GM23248 (cell line): ENCODE data around the gene TMEM184C.

Source experiments
- EZH2 ChIP-seq: fragments of 200-600 bp; sonication (generic); IDR thresholded peaks from 2 replicates; pipeline ENCODE4 v1.6.1; 2018; ENCODE audit warnings: antibody characterized with exemption, mild to moderate bottlenecking; ENCODE audit not compliant: insufficient read depth, poor library complexity, severe bottlenecking
- EZH2phosphoT487 ChIP-seq: fragments of 200-600 bp; sonication (generic); IDR thresholded peaks from 2 replicates; pipeline ENCODE4 v1.6.1; 2018; ENCODE audit warnings: antibody characterized with exemption, moderate library complexity, mild to moderate bottlenecking, low read depth; ENCODE audit not compliant: insufficient read depth

DNA sequence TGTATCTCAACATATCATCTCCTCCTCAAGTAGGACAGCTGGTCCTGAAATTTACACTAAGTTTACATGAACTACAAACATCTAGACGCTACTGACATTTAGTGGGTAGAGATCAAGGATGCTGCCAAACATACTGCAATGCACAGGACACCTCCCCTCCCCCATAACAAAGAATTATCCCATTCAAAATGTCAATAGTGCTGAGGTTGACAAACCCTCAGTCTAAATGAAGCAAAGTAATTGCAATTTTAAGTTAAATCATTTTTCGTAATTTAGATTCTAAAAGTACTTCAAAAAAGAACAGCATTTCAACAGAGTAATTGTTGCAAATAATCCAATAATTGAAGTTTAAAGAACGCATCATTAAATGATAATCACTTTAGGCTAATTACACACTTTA is 65.6 kb downstream of the TMEM184C start:
- TF ChIP-seq EZH2 (no peak), EZH2phosphoT487 (no peak)
